K562 treated with DMSO at 1 percent for 4 hours (cell line): ENCODE data around the gene OR5AP2. TPM values are rescaled to one million over a fixed set of nuclear protein-coding genes. Genes with fewer than 3 reads are reported as not detected.

Source experiments
- total RNA-seq: library from RNA; unstranded; fragments of 300-600 nt; gene quantifications from 2 replicates; pipeline ENCODE4 v1.2.3, GENCODE V29; 2022; ENCODE audit not compliant: insufficient read depth

The OR5AP2 gene
- not detected in 2 replicates for total RNA-seq

GRCh38 chr11:56642339-56642738 lies at the start of gene OR5AP2:
Gene OR5AP2 (minus strand): TSS chr11:56642439. CDS start chr11:56642439, 0 bp downstream.

GRCh38 chr11:56663386-56663785 lies 21.1 kb upstream of the OR5AP2 start, which contains the start of gene OR5AR1:
Gene OR5AR1 (plus strand): TSS chr11:56663686. CDS start chr11:56663686, 0 bp downstream.

Other genes with a start within 250 kb of the OR5AP2 start
- not detected in 2 replicates for gene OR5AL1, start 229.7 kb downstream of the OR5AP2 start, total RNA-seq
- gene OR5M3, start 169.1 kb downstream of the OR5AP2 start, total RNA-seq = not detected in 2 replicates
- gene OR5M8, start 151.1 kb downstream of the OR5AP2 start, total RNA-seq = not detected in 2 replicates
- gene OR5M11, start 99.2 kb downstream of the OR5AP2 start, total RNA-seq = not detected in 2 replicates
- gene OR5M10, start 64.7 kb downstream of the OR5AP2 start, total RNA-seq = not detected in 2 replicates
- gene OR5M1, start 27.6 kb downstream of the OR5AP2 start, total RNA-seq = not detected in 2 replicates
- not detected in 2 replicates for gene OR5AR1, start 21.2 kb upstream of the OR5AP2 start, total RNA-seq
- gene OR9G1, start 56.7 kb upstream of the OR5AP2 start, total RNA-seq = not detected in 2 replicates
- gene OR9G4, start 106.3 kb upstream of the OR5AP2 start, total RNA-seq = not detected in 2 replicates